H1 (cell line): Measurements from ENCODE around the gene PSME4. TPM values are rescaled to one million over a fixed set of nuclear protein-coding genes. Genes with fewer than 3 reads are reported as not detected.

Experiments
- CHD7 ChIP-seq: fragments of 300-600 bp; sonication (generic); IDR thresholded peaks from 2 replicates; pipeline ENCODE4 v1.7.1; 2012; ENCODE audit warnings: low read length, moderate library complexity, mild to moderate bottlenecking, inconsistent platforms; ENCODE audit not compliant: insufficient replicate concordance
- polyA plus RNA-seq, 7 experiments: library from polyadenylated mRNA; depleted of rRNA in 3 of 7; stranded (reverse) in 5 of 7; unstranded in 2 of 7; fragments of >200 nt in 5 of 7; fragments of 200-250 nt in 2 of 7; gene quantifications; 1 replicate in 5 of 7; 2 replicates in 1 of 7; 4 replicates in 1 of 7; pipeline versions ENCODE4 v1.2.1 to v1.2.3, GENCODE V29; 2011 to 2013; ENCODE audit warnings: missing spikeins in 2 of 7, mixed read lengths in 2 of 7
- total RNA-seq: library from RNA; stranded (reverse); fragmentation: NEBNext Ultra II Directional; extraction: Animal tissue kit (Norgen Biotek cat#: 25700); gene quantifications from 2 replicates; pipeline ENCODE4 v1.2.1, GENCODE V29; 2021

PSME4 gene
- total and polyA plus RNA-seq, 2 of the 8 experiments (the other 6 are each of a cell fraction or from before 2014, with no cell fraction given), result 42.2 to 116 TPM

- no peak for TF ChIP-seq CHD7
Observed at GRCh38 chr2:53985646-53986045, 14.9 kb upstream of the PSME4 start (continued).
